Activated T-helper 2 cell treated with anti-CD3 and anti-CD28 coated beads, Interferon-gamma antibody, Interleukin-2, Interleukin-4, amounts not matched to agents 10 μg/mL and 5 μg/mL and 100 μg/mL, durations not matched to agents 14 hours and 24 hours and 36 hours (primary cell): ENCODE data around the gene NOS1AP. TPM values are rescaled to one million over a fixed set of nuclear protein-coding genes. Genes with fewer than 3 reads are reported as not detected.

Experiments
- DNase-seq: peaks from one replicate; pipeline ENCODE4 v3.0.0; 2021; ENCODE audit warnings: low spot score
- H3K27ac Mint-ChIP-seq: one replicate; pipeline ENCODE4 v1.8.0; 2021; ENCODE audit warnings: mixed read lengths
- H3K27me3 Mint-ChIP-seq: one replicate; pipeline ENCODE4 v1.8.0; 2021; ENCODE audit warnings: low read depth, mixed read lengths
- H3K36me3 Mint-ChIP-seq: one replicate; pipeline ENCODE4 v1.8.0; 2021; ENCODE audit warnings: low read depth, mixed read lengths
- H3K4me1 Mint-ChIP-seq: one replicate; pipeline ENCODE4 v1.8.0; 2021; ENCODE audit warnings: low read depth, mixed read lengths
- H3K4me3 Mint-ChIP-seq: one replicate; pipeline ENCODE4 v1.8.0; 2021; ENCODE audit warnings: low read depth, mild to moderate bottlenecking, moderate library complexity, mixed read lengths
- H3K9me3 Mint-ChIP-seq: one replicate; pipeline ENCODE4 v1.8.0; 2021; ENCODE audit warnings: mixed read lengths
- intact Hi-C: fragments of 100-400 bp; cut with micrococcal nuclease; formaldehyde crosslinking; loops from one replicate; pipeline ENCODE4 v1.15.1; 2023
- total RNA-seq: library from RNA; stranded (reverse); gene quantifications from 2 replicates; pipeline ENCODE4 v1.2.3, GENCODE V29; 2022

Gene NOS1AP
- total RNA-seq, 1 donor from 2014 or later: not detected

GRCh38 chr1:162108426-162108825 is 38.9 kb downstream of the NOS1AP start:
- H3K36me3 Mint-ChIP-seq: no peaks in the 10 kb centered on the region
- no peak for DNase-seq
- intact Hi-C loops: no loop called here
- no peaks in the 10 kb centered on the region for H3K4me1 Mint-ChIP-seq
- no peak overlapping the region for H3K4me3 Mint-ChIP-seq
- no peaks in the 10 kb centered on the region for H3K9me3 Mint-ChIP-seq
- no peak overlapping the region for H3K27ac Mint-ChIP-seq
- peaks cover 16% of the 10 kb centered on the region for H3K27me3 Mint-ChIP-seq

DNA sequence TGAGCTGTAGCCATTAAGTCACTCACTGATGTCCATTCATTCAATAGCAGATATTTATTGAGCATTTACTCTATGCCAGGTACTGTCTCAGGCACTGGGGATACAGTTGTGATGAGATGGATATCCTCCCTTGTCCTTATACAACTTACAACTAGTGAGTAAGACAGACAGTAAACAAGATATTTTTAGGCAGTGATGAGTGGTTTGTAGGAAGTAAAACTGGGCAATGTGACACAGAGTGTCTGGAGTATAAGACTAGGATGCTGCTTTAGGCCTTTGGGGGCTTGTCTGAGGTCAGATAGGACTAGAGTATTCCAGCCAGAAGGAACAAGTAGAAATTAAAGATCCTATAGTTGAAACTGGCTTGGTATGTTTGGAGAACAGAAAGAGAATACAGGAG is 41.4 kb downstream of the NOS1AP start:
- Mint-ChIP-seq H3K4me3 (no peak overlapping the region), H3K36me3 (no peaks in the 10 kb centered on the region), H3K9me3 (no peaks in the 10 kb centered on the region), H3K27me3 (peaks cover 11% of the 10 kb centered on the region), H3K27ac (no peak overlapping the region), H3K4me1 (no peaks in the 10 kb centered on the region)
- intact Hi-C loops: no loop called here
- DNase-seq: no peak

- Mint-ChIP-seq H3K27ac (no peak overlapping the region), H3K36me3 (no peaks in the 10 kb centered on the region), H3K4me1 (no peaks in the 10 kb centered on the region), H3K9me3 (no peaks in the 10 kb centered on the region), H3K4me3 (no peak overlapping the region), H3K27me3 (peaks cover 9% of the 10 kb centered on the region)
- no peak for DNase-seq
- intact Hi-C loops: no loop called here
Measured at GRCh38 chr1:162111572-162111971, 42.1 kb downstream of the NOS1AP start.

DNA sequence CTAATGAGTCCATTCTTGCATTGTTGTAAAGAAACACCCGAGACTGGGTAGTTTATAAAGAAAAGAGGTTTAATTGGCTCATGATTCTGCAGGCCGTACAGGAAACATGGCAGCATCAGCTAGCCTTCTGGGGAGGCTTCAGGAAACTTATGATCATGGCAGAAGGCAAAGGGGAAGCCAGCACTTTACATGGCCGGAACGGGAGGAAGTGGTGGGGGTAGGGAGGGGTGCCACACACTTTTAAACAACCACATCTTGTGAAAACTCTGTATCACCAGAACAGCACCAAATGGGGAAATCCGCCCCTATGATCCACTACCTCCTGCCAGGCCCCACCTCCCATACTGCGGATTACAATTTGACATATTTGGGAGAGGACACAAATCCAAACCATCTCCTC is 43.9 kb downstream of the NOS1AP start:
- H3K27me3 Mint-ChIP-seq: peaks cover 9% of the 10 kb centered on the region
- intact Hi-C loops: no loop called here
- H3K27ac Mint-ChIP-seq: no peak overlapping the region
- no peaks in the 10 kb centered on the region for H3K36me3 Mint-ChIP-seq
- H3K9me3 Mint-ChIP-seq: no peaks in the 10 kb centered on the region
- H3K4me3 Mint-ChIP-seq: no peak overlapping the region
- H3K4me1 Mint-ChIP-seq: no peaks in the 10 kb centered on the region
- no peak for DNase-seq

DNA sequence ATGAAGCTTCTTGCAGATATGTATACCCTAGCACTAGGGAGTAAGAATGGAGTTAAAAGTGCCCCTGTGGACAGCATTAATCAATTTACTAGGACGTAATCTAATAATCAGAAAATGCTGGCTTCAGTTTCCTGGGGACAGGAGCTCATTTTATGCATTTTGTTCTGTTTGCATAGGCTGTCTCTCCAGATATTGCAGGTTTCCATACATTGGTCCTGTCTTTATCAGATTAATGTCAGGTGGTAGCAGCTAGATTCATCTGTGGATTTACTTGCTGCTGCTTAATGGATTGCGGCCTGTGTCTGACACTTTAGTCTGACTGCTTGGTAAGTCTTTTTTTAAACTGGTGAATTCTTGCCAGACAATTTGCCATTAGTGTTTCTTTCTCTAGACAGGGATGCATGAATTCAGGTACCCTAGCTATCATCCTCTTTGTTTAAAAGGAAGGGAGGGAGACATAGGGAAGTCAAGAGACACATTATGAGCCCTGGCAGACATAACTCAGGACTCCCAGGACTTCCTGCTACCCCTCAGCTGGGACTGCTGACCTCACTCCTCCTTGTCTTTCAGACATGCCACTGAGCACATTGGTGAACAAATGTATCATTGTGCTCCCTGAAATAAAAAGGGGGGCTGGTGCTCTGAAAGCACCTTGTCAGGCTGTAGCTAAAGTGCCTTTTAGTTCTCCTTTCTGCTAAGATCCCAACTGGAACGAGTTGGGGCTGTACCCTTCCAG is 47.7 kb downstream of the NOS1AP start:
- no peaks in the 10 kb centered on the region for H3K4me1 Mint-ChIP-seq
- intact Hi-C loops: no loop called here

DNA sequence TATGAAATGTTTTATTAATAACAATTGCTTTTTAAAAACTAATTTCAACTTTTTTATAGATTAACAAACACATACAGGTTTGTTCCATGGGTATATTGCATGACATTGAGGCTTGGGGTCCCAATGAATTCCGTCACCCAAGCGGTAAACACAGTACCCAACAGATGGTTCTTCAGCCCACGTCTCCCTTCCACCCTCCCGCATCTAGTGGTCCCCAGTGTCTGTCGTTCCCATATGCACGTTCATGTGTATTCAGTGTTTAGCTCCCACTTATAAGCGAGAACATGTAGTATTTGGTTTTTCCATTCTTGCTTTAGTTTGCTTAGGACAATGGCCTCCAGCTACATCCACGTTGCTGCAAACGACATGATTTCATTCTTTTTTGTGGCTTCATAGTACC is 48.6 kb downstream of the NOS1AP start:
- H3K27ac Mint-ChIP-seq: no peak overlapping the region
- peaks cover 3% of the 10 kb centered on the region for H3K27me3 Mint-ChIP-seq
- H3K36me3 Mint-ChIP-seq: no peaks in the 10 kb centered on the region
- no peak overlapping the region for H3K4me3 Mint-ChIP-seq
- no peaks in the 10 kb centered on the region for H3K4me1 Mint-ChIP-seq
- DNase-seq: no peak
- H3K9me3 Mint-ChIP-seq: no peaks in the 10 kb centered on the region
- intact Hi-C loops: no loop called here

More for the DNA sequence above, 47.7 kb downstream of the NOS1AP start:
- Mint-ChIP-seq H3K27ac (no peak overlapping the region), H3K9me3 (no peaks in the 10 kb centered on the region), H3K36me3 (no peaks in the 10 kb centered on the region), H3K4me3 (no peak overlapping the region), H3K27me3 (peaks cover 3% of the 10 kb centered on the region)
- DNase-seq: no peak

- DNase-seq: no peak
- H3K36me3 Mint-ChIP-seq: no peaks in the 10 kb centered on the region
- no peaks in the 10 kb centered on the region for H3K9me3 Mint-ChIP-seq
- no peak overlapping the region for H3K4me3 Mint-ChIP-seq
- intact Hi-C loops: no loop called here
- peaks cover 15% of the 10 kb centered on the region for H3K27me3 Mint-ChIP-seq
- H3K4me1 Mint-ChIP-seq: no peaks in the 10 kb centered on the region
- no peak overlapping the region for H3K27ac Mint-ChIP-seq
Measured at GRCh38 chr1:162128693-162129356, 59.3 kb downstream of the NOS1AP start.

GRCh38 chr1:162130308-162130707 is 60.8 kb downstream of the NOS1AP start:
- Mint-ChIP-seq H3K27ac (no peak overlapping the region), H3K27me3 (peaks cover 22% of the 10 kb centered on the region), H3K9me3 (no peaks in the 10 kb centered on the region), H3K36me3 (no peaks in the 10 kb centered on the region), H3K4me1 (no peaks in the 10 kb centered on the region), H3K4me3 (no peak overlapping the region)
- no peak for DNase-seq
- intact Hi-C loops: no loop called here

- intact Hi-C loops: no loop called here
- DNase-seq: no peak
- Mint-ChIP-seq H3K9me3 (no peaks in the 10 kb centered on the region), H3K27ac (no peak overlapping the region), H3K27me3 (peaks cover 23% of the 10 kb centered on the region), H3K36me3 (no peaks in the 10 kb centered on the region), H3K4me1 (no peaks in the 10 kb centered on the region), H3K4me3 (no peak overlapping the region)
Measured at GRCh38 chr1:162131400-162132321, 62.2 kb downstream of the NOS1AP start.

DNA sequence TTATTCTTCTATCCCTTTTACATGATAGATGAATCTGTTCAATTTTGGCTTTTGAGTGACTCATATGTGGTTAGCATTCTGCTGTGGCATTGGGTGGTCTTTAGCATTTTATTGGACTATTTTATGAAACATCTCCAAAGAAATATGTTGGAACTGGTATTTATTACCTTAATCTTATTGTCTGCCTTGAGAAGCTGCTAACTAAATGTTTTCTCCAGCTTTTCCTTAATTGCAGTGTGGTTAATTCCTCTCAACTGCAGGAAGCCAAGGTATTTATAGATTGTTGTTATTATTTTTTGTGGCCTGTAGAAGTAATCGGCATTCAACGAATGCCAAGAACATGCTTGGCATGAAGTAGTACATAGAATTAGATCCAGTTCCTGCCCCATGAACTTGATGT is 64.1 kb downstream of the NOS1AP start:
- intact Hi-C loops: no loop called here
- no peak overlapping the region for H3K27ac Mint-ChIP-seq
- H3K4me1 Mint-ChIP-seq: no peaks in the 10 kb centered on the region
- no peaks in the 10 kb centered on the region for H3K36me3 Mint-ChIP-seq
- no peaks in the 10 kb centered on the region for H3K9me3 Mint-ChIP-seq
- no peak overlapping the region for H3K4me3 Mint-ChIP-seq
- peaks cover 29% of the 10 kb centered on the region for H3K27me3 Mint-ChIP-seq
- DNase-seq: no peak

GRCh38 chr1:162134646-162135045 is 65.2 kb downstream of the NOS1AP start:
- peaks cover 28% of the 10 kb centered on the region for H3K27me3 Mint-ChIP-seq
- intact Hi-C loops: no loop called here

GRCh38 chr1:162135271-162135775 is 65.8 kb downstream of the NOS1AP start:
- DNase-seq: no peak
- intact Hi-C loops: no loop called here
- H3K27me3 Mint-ChIP-seq: peaks cover 28% of the 10 kb centered on the region
- H3K27ac Mint-ChIP-seq: no peak overlapping the region
- no peak overlapping the region for H3K4me3 Mint-ChIP-seq
- H3K36me3 Mint-ChIP-seq: no peaks in the 10 kb centered on the region
- H3K9me3 Mint-ChIP-seq: no peaks in the 10 kb centered on the region
- H3K4me1 Mint-ChIP-seq: no peaks in the 10 kb centered on the region

More at GRCh38 chr1:162134646-162135045, 65.2 kb downstream of the NOS1AP start:
- H3K4me1 Mint-ChIP-seq: no peaks in the 10 kb centered on the region
- no peaks in the 10 kb centered on the region for H3K9me3 Mint-ChIP-seq
- H3K4me3 Mint-ChIP-seq: no peak overlapping the region
- no peak overlapping the region for H3K27ac Mint-ChIP-seq
- DNase-seq: no peak
- no peaks in the 10 kb centered on the region for H3K36me3 Mint-ChIP-seq
